Mucosa of stomach (tissue), 1 donor: ENCODE results near the gene CEP350.

Experiments
- H3K27me3 ChIP-seq: one replicate; pipeline ENCODE4 v1.7.0; 2013; ENCODE audit warnings: mild to moderate bottlenecking, low read length; ENCODE audit not compliant: control insufficient read depth, insufficient read depth
- H3K36me3 ChIP-seq: one replicate; pipeline ENCODE4 v1.7.0; 2013; ENCODE audit warnings: low read length; ENCODE audit not compliant: control insufficient read depth, insufficient read depth
- H3K4me1 ChIP-seq: one replicate; pipeline ENCODE4 v1.7.0; 2013; ENCODE audit warnings: mild to moderate bottlenecking, low read length; ENCODE audit not compliant: control insufficient read depth, insufficient read depth
- H3K4me3 ChIP-seq: one replicate; pipeline ENCODE4 v1.7.0; 2013; ENCODE audit warnings: low read length
- H3K9ac ChIP-seq: one replicate; pipeline ENCODE4 v1.7.0; 2013; ENCODE audit warnings: mild to moderate bottlenecking, low read length, moderate library complexity
- H3K9me3 ChIP-seq: one replicate; pipeline ENCODE4 v1.7.0; 2013; ENCODE audit warnings: mild to moderate bottlenecking, low read length, moderate library complexity; ENCODE audit not compliant: control insufficient read depth
- donor health status: Pancreatic carcinoma.

The CEP350 gene

DNA sequence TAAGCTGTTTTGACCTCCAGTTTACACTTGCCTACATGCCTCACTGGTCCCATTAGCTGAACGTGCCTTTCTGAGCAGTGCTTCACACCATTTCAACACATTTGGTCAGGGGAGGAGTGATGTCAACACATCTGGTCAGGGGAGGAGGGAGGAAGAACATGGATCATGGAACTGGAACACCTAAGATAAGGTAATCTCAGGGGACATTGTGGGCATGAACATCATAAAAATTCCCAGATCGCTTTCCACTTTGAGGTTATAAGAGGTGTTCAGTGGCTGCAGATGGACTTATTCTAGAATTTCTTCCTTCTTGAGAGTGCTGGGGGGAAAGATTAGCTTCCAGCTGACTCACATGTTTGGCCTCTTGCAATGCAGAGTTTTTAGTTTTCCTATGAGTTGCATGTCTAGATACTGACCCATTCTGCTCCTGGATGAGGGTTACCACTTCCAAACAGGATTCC lies 202.1 kb downstream of the CEP350 start:
- no peaks in the 10 kb centered on the region for H3K36me3 ChIP-seq
- peak overlapping the region; percentile 89 for H3K9ac ChIP-seq
- H3K27me3 ChIP-seq = no peaks in the 10 kb centered on the region
- H3K4me3 ChIP-seq = peak overlapping the region; percentile 85
- no peaks in the 10 kb centered on the region for H3K9me3 ChIP-seq
- peaks cover 56% of the 10 kb centered on the region for H3K4me1 ChIP-seq

DNA sequence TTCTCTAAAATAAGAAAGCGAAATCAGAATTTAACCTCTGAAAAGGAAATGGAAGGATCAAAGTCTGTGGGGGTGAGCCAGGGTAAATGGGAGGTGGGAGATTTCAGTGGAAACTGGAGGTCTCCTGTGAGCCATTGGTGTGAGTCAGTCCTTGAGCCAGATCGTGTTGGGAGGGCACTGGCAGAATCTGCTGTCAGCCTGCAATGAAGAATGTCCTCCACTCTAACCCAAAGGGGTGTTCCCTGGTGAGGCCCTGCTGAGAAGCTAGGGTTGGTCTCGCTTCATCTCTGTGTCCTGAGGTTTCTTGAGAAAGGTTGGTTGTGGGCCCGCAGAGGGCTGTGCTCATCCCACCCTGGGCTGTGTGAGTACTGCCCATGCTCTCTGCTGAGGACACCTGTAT lies 202.5 kb downstream of the CEP350 start:
- peak overlapping the region; percentile 85 for H3K4me3 ChIP-seq

DNA sequence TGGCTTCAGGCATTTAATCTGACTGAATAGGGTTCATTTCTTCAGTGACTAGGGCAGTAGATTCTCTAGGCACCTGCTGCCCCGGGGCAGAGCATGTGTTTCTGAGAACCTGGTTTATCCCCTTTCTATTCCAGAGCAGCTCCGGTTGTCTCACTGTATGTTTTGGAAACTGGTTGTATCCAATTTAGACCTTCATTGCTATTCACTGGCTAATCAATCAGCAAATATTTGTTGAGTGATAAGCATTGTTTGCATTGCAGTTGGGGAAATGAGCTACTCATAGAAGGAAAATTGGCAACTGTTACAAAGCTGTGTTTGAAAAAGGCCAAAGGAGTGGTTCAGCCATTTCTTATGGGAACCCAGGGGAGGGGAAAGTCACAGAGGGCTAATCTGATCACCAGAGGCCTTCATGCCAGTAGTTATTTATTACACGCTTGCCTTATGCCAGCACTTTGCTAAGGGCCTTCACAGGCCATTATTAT lies 203.0 kb downstream of the CEP350 start:
- Histone ChIP-seq H3K4me1 (peaks cover 65% of the 10 kb centered on the region), H3K36me3 (no peaks in the 10 kb centered on the region), H3K9me3 (no peaks in the 10 kb centered on the region), H3K9ac (peak overlapping the region; percentile 89), H3K27me3 (no peaks in the 10 kb centered on the region), H3K4me3 (peak overlapping the region; percentile 85)

More for the DNA sequence above, 202.5 kb downstream of the CEP350 start:
- no peaks in the 10 kb centered on the region for H3K36me3 ChIP-seq
- H3K9ac ChIP-seq = peak overlapping the region; percentile 89
- H3K4me1 ChIP-seq = peaks cover 60% of the 10 kb centered on the region
- no peaks in the 10 kb centered on the region for H3K27me3 ChIP-seq
- no peaks in the 10 kb centered on the region for H3K9me3 ChIP-seq

DNA sequence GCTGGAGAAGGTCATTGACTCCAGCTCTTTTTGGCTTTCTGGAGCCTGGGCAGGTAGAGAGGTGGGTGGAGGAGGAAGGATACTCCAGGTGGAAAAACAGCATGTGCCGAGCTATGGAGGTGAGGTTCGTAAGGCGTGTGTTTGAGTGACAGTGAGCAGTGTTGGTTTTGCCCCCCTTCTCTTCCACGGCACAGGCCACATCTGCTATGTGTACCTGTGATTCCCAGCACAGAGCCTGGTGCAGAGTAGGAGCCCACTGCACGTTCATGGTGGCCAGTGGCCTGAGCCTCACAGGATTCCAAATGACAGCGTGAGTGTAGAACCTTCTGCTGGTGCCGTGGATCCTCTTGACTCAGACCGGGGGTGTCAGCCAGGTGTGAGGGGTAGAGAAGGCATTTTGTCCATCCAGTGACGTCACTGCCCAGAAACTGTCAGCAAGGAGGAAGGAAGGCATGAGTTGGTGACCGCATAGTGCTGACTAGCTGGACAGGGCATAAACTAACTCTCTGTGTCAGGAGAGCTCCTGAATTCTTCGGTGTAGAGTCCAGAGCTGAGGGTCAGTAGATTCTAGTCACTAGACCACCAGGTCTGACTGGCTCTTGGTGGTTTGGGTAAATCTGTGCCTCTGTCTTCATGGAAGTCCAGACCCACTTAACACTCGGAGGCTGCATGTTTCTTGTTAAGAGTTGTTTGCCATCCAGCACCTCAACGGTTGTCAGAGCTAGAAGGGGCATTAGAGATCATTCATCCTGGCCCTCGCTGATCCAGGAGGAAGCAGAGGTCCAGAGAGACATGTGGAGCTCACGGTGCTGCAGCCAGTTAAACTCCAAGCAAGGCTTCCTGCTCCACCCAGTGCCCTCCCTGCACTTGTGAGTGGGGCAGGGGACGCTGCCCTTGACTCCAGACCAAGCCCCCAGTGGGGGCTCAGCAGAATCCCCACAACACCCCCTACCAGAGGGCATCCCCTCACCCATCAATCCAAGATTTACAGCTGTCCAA lies 203.8 kb downstream of the CEP350 start:
- peaks cover 68% of the 10 kb centered on the region for H3K4me1 ChIP-seq

DNA sequence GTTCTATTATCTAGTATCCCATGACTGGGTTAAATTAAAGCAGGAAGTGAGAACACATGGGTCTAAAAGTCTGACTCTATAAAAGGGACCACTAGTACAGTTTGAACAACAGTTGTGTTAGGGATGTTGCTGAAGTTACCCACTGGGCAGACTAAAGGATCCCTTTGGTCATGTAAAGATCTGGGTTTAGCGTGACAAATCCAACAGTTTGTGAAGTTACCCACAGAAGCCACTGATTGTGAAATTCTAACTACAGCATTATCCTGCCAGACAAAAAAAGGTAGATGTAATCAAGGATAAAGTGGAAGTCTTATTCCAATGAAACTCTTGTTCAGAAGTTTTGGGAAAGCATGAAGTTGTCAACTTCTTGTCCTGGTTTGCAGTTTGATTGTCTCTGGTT lies 205.7 kb downstream of the CEP350 start:
- Histone ChIP-seq H3K9ac (no peak overlapping the region), H3K9me3 (no peaks in the 10 kb centered on the region), H3K4me3 (no peak overlapping the region), H3K36me3 (no peaks in the 10 kb centered on the region), H3K4me1 (peaks cover 81% of the 10 kb centered on the region), H3K27me3 (no peaks in the 10 kb centered on the region)

More for the DNA sequence above, 203.8 kb downstream of the CEP350 start:
- H3K4me3 ChIP-seq = peak overlapping the region; percentile 6
- H3K9ac ChIP-seq = peak overlapping the region; percentile 48
- H3K27me3 ChIP-seq = no peaks in the 10 kb centered on the region
- no peaks in the 10 kb centered on the region for H3K36me3 ChIP-seq
- no peaks in the 10 kb centered on the region for H3K9me3 ChIP-seq

DNA sequence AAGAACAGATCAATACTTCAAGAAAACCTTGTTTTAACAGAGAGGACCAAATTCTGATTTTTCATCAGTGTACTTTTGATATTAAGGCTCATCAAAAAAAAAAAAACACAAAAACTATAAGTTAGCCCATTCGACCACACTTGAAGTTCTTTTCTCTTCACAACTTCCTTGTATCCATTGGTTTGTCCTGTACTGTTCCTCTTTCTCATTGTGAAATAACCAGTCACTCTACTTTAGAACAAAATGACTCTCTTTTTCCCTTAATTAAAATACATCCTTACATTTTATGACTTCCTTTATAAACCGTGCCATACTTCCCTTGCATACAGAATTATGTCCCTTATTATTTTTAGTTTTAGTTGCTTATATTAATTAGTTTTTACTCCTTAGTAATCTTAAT lies 208.4 kb downstream of the CEP350 start:
- H3K9ac ChIP-seq = no peak overlapping the region
- H3K9me3 ChIP-seq = no peaks in the 10 kb centered on the region
- no peaks in the 10 kb centered on the region for H3K27me3 ChIP-seq
- no peak overlapping the region for H3K4me3 ChIP-seq
- no peaks in the 10 kb centered on the region for H3K36me3 ChIP-seq
- H3K4me1 ChIP-seq = peaks cover 89% of the 10 kb centered on the region
